GM18505 (cell line): ENCODE data around the gene ORC5.
A peak's percentile ranks its signal among the peaks of the same experiment; 100 is the strongest.
"Not testable (repeated sequence)": the region's sequence is repeated elsewhere in the genome, so short reads cannot be mapped to it uniquely, and the experiment has no call there.

Experiments
- ATAC-seq: cut with Tn5 transposase; IDR thresholded peaks from one replicate; pipeline ENCODE4 v1.9.1; 2021; ENCODE audit not compliant: unreplicated experiment
- POLR2A ChIP-seq: IDR thresholded peaks from 4 replicates; pipeline ENCODE4 v1.6.1; 2011; ENCODE audit warnings: borderline replicate concordance; ENCODE audit not compliant: insufficient read depth, insufficient read length; ENCODE audit errors: extremely low read depth

ORC5 gene

GRCh38 chr7:104207731-104208420, at the start of gene ORC5:
Gene ORC5 (minus strand): TSS chr7:104208013. CDS start chr7:104207904, 109 bp downstream.
- peak; percentile 100 for ATAC-seq
- peak; percentile 96 for TF ChIP-seq POLR2A

GRCh38 chr7:104255616-104256015, 47.8 kb upstream of the ORC5 start:
- TF ChIP-seq POLR2A = no peak
- ATAC-seq = no peak

GRCh38 chr7:104255194-104255593, 47.4 kb upstream of the ORC5 start:
- TF ChIP-seq POLR2A = no peak
- ATAC-seq = no peak

GRCh38 chr7:104254696-104255095, 46.9 kb upstream of the ORC5 start:
- no peak for TF ChIP-seq POLR2A
- ATAC-seq = no peak

- no peak for TF ChIP-seq POLR2A
- no peak for ATAC-seq
Measured at GRCh38 chr7:104252409-104253134, 44.8 kb upstream of the ORC5 start.

GRCh38 chr7:104242638-104243037, 34.8 kb upstream of the ORC5 start:
- no peak for ATAC-seq
- TF ChIP-seq POLR2A = no peak

- ATAC-seq = no peak
Measured at GRCh38 chr7:104241538-104242209, 33.9 kb upstream of the ORC5 start.

GRCh38 chr7:104241135-104241534, 33.3 kb upstream of the ORC5 start:
- TF ChIP-seq POLR2A = no peak
- no peak for ATAC-seq

More at GRCh38 chr7:104241538-104242209, 33.9 kb upstream of the ORC5 start:
- TF ChIP-seq POLR2A = no peak

GRCh38 chr7:104240401-104240800, 32.6 kb upstream of the ORC5 start:
- TF ChIP-seq POLR2A = no peak
- no peak for ATAC-seq

GRCh38 chr7:104234990-104235389, 27.2 kb upstream of the ORC5 start:
- ATAC-seq = not testable (repeated sequence)

GRCh38 chr7:104231054-104232046, 23.5 kb upstream of the ORC5 start:
- peak; percentile 87 for ATAC-seq
- no peak for TF ChIP-seq POLR2A

- ATAC-seq = no peak
Measured at GRCh38 chr7:104230606-104231005, 22.8 kb upstream of the ORC5 start.

GRCh38 chr7:104228442-104228841, 20.6 kb upstream of the ORC5 start:
- no peak for TF ChIP-seq POLR2A
- ATAC-seq = no peak

More at GRCh38 chr7:104230606-104231005, 22.8 kb upstream of the ORC5 start:
- TF ChIP-seq POLR2A = no peak

GRCh38 chr7:104225451-104225850, 17.6 kb upstream of the ORC5 start:
- TF ChIP-seq POLR2A = no peak
- ATAC-seq = no peak
